NCI-H460 (cell line): ENCODE results near the gene TRAP1. TPM values are rescaled to one million over a fixed set of nuclear protein-coding genes. Genes with fewer than 3 reads are reported as not detected.

Experiments
- DNase-seq: peaks from one replicate; pipeline ENCODE4 v3.0.0-alpha.2; 2016; ENCODE audit warnings: low read depth; ENCODE audit errors: extremely low read depth
- polyA plus RNA-seq: library from polyadenylated mRNA; depleted of rRNA; stranded (reverse); fragments of >200 nt; gene quantifications from 2 replicates; pipeline ENCODE4 v1.2.3, GENCODE V29; 2014; cell fraction: nucleus; rRNA removed
- total RNA-seq: library from RNA; depleted of rRNA; stranded (reverse); fragments of >200 nt; shearing (Covaris generic); gene quantifications from 2 replicates; pipeline ENCODE4 v1.2.3, GENCODE V29; 2014; rRNA removed

Gene TRAP1
- 235 and 238 TPM in 2 replicates for total RNA-seq
- 371 and 400 TPM in 2 replicates for polyA plus RNA-seq

DNA sequence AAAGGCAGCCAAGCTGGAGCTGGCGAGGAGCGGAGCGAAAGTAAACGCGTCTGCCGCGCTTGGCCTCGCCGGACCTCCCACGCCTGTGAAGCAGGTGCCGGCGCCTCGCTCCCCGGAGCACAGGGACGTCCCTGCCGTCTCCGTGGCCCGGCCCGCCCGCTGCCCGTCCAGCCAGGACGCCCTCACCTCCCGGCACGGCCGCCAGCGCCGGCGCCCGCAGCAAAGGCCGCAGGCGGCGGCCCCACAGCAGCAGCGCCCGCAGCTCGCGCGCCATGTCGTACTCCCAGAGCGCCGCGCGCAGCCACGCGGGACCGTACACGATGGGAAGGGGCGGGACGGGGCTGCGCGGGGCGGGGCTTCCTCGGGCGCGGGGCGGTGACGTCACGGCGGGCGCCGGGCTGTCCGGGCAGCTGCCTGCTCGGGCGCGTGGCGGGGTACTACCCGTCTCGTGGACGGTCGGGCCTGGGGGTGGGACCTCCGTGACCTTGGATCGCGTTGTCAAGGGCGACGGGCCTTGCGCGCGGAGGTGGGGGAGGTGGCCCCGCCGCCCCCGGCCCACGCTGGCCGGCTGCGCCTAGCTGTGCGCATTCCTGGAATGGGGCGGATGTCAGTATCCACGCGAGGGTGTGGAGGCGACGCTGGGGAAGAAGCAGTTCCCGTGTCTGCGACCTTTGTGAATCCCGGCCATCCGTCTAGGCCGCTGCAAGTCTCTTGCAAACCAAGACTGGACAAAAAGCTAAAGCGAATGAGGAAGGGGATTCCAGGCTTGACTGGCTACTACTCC lies at the start of gene TRAP1:
TSS of gene TRAP1 (minus strand) at position 290 of the 784 bp plus-strand sequence. CDS start at position 274, 16 bp downstream.
- peak; percentile 79 for DNase-seq

DNA sequence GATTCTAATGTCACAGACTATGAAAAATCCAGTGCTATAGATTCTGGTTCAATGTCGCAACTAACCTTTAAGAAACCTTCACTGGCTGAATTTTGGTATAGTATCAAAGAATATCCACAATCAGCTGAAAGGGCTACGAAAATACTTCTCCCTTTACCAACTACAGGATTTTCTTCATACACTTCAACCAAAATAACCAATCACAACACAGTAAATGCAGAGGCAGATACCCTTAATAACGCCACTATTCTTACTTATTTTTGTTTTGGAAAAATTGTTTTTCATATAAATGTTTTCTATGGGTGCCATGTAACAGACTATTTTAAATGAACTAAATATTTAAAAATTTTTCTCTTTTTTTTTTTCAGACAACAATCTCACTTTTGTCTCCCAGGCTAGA lies 48.9 kb upstream of the TRAP1 start:
- no peak for DNase-seq

DNA sequence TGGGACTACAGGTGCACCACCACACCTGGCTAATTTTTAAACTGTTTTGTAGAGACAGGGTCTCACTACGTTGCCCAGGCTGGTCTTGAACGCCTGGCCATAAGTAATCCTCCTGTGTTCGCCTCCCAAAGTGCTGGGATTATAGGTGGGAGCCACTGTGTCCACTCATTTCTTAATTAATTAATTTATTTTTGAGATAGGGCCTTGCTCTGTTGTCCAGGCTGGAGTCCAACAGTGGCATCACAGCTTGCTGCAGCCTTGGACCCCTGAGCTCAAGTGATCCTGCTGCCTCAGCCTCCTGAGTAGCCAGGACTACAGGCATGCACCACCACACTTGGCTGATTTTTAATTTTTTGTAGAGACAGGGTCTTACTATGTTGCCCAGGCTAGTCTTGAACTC lies 47.1 kb upstream of the TRAP1 start:
- no peak for DNase-seq

DNA sequence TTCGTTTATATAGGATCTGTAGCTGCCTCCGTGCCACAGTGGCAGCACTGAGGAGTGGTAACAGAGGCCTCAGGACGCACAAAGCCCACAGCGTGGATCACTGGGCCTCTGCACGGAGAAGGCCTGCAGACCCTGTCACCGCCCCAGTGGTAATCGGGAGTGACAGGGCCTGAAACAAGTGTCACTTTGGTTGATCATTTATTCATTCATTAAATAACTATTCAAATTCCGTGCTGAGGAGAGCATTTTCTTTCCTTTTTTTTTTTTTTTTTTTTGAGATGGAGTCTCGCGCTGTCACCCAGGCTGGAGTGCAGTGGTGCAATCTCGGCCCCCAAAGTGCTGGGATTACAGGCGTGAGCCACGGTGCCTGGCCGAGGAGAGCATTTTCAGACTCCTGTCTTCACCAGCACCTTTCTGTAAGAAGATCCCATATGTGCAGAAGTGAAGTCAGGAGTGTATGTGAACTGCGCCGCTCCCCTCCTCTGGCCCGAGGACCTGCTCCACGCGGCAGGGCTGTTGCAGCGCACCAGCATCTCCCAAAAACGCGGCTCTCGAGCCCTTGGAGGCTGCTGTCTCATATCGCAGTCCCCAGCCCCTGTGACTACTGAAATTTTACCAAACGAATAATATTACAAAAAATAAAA lies 44.9 kb upstream of the TRAP1 start:
- no peak for DNase-seq

DNA sequence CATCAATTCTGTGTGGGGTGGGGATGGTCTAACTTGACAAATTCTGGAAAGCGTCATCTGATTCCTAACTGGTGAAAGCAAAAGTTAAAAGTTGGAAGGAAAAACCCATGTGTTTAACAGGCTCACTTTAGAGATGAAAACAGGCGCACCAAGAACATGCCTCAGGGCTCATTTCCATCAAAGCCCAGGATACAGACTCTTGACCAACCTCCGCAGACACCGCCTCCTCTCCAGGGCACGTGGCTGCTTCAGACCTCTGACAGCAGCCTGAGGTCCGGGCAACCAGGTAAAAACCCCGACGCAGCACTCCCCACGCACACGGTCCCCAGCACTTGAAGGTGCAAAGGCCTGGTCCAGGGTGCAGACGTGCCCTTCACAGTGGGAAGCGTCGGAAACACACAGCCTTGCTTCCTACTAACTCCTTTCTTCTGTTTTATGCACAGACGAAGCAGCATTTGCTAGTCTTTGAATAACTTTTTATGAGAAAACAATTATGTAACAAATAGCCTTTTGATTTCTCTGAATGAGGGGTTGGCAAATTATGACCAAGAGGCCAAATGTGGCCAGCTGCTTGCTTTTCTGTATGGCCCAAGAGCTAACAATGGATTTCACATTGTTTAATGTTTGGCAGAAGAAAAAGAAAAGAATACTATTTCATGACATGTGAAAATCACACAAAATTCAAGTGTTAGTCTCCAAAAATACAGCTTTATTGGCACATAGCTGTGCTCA lies 44.2 kb upstream of the TRAP1 start:
- DNase-seq, result no peak

DNA sequence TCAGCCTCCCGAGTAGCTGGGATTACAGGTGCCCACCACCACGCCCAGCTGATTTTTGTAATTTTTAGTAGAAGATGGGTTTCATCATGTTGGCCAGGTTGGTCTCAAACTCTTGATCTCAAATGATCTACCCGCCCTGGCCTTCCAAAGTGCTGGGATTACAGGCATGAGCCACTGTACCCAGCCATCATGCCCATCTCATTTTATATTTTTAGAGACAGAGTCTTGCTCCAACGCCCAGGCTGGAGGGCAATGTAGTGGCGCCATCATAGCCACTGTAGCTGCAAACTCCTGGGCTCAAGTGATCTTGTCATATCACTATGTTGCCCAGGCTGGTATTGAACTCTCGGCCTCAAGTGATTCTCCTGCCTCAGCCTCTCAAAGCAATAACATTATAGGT lies 43.2 kb upstream of the TRAP1 start:
- no peak for DNase-seq

DNA sequence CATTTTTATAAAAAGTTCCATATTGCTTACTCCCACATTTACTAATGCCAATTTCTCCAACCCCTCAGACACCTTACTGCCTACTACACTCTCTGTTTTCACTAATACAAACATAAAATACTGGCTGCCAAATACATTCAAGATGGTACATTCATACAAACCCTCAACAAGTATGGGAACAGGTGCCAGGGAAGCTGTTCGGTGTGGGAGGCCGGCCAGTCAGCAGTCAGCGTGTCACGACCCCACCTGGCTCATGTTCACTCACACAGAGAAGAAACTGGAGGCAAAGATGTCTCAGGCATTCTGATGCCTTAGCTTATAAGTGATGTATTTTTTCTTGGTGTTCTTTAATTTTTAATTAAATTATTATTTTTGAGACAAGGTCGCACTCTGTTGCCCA lies 42.4 kb upstream of the TRAP1 start:
- DNase-seq, result no peak

DNA sequence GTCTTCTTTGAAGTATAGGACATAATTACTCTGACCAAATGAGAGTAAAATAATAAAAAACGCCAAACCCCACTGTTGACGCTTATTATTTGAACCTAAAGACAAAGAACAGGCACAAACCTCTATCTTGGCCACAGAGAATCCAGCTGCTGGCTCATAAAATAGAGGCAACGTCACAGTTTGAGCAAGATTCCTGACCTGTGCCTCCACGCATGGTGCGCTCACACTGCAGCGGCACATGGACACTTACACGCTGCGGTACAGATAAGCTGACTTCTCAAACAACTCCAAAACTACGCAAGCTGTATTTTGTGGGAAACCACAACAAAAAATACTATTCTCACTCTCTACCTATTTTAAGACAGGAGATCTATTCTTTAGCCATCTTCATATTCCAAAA lies 38.8 kb upstream of the TRAP1 start:
- DNase-seq, result no peak

DNA sequence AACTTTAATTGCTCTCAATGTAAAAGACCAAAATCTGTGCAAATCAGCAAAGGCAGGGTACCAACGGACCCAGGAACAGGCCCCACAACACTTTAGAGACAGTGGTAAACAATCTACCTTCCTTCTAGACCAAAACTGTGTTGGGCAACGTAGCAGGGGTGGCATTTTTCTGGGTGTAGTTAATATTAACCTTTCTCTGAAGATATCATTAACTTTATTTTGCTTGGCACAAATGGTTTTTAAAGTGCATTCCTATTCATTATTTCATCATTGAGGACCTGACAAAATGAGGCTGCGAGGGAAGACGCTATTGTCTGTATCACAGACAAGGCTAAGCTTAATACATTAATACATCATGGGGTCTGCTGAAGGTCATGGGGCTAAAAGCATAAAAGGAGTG lies 37.9 kb upstream of the TRAP1 start:
- DNase-seq, result no peak

DNA sequence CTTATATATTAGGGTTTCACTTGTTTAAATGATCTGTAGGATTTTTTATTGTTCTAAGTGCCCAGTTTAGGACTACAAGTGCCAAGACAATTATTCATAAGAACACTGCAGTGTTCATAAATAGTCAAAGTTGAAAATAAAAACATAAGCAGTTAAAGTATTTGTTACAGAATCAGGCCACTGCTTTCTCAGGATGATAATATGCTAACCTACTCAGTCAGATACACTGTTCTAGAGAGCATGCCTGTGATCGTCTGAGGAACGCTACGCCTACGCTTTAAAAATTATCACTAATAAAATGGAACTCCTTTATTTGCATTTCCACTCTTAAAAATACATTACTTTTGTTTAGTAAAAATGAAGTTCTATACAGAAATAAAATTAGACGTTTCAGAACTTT lies 37.4 kb upstream of the TRAP1 start:
- no peak for DNase-seq

DNA sequence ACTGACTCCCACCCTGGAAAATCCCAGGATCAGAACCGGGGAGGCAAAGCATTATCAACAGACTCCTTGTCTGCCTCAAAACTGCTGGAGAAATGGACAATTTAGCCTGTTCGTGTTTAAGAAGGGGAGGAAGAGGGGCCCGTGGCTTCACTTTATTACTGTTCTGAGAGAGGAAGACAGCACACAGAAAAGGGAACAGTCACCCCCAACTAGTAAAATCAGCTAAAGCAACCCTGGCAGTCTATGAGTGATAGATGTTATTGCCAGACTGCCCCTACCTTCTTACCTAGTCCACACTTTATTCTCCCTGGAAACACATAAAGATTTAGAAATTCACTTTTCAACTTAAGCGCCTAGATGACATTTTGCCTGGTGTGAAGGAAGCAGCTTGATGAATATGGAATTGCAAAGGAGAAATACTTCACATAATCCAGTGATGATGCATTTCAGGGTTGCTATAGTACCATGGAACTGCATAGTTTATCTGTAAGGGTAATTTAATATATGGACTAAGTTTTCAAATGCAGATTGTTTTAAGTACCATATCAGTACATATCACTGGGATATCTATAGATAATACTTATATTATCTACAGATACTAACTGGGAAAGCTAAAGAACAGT lies 36.9 kb upstream of the TRAP1 start:
- DNase-seq, result no peak

DNA sequence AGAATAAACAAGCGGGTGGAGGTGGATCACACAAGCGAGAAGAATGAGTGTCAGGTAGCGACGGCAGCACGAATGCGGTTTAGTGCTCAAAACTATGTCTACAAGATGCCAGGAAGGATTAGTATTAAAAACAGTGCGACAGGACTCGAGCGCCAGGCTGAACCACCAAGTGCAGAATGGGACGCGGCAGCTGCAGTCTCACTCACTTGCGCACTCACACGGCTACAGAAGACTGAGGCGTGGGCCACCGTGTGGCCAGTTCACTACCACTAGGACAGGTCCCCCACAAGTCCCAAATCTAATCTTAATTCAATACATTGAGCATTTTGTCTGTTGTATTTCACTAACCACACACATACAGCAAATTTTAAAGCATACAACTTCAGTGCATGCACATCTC lies 35.7 kb upstream of the TRAP1 start:
- DNase-seq, result no peak

DNA sequence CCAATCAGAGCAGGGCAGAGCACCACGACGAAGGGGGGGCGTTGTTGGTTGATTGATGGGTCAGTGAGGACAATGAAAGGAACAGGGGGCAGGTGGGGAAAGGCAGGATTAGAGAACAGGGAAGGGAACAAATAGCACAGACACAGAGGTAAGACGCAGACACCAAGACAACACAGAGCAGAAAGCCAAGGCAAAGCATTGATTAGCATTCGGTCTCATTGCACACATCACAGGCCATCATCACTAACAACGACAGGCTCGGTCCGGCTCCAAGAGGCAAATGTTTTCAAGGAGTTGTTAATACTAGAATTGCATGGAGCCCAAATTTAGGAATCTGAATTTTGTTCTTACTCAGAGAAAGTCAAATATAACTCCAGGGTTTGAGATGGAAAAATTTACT lies 34.6 kb upstream of the TRAP1 start:
- DNase-seq, result no peak

DNA sequence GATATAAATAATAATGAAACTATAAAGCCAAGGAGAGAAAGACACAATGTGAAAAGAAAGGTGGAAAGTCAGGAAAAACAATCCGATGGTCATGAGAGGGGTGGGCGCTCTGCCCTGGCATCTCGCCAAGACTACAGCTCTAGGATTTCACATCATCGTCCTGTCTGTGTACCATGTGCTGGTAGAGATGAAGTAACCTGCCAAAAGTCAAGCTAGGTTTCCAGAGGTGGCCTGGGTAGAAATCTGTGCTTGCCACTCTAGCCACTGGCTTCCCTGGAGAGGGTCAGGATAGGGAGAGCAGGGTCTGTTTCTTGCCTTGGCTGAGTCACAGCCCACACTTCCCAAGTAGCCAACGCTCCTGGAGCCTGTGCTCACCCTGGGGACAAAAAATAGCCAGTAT lies 31.0 kb upstream of the TRAP1 start:
- DNase-seq, result no peak

DNA sequence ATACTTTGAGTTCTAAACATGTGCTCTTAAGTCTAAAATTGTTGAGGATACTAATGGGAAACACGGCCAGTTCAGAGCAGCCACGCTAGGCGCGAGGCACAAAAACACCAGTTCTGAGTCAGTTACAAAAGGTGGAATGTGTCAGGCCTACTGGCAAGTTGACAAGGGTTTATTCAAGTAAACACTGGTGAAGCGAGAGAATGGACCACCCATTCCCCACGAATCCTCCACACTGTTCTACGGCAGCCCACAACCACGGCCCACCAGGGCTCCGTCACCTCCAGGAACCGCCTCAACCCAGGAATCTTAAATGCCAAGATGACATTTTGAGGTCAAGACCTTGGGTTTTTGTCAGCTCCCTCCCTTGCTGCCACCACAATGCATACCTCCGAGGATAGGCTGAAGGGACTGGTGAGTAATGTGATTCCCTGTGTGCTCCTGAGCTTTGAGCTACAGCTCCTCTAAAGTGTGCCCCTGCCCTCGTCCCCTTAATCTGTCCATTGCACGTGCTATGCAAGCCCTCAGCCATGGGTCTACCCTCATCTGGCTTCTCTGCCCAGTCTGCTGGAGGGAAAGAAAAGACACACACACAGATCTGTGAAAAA lies 28.5 kb upstream of the TRAP1 start:
- no peak for DNase-seq

DNA sequence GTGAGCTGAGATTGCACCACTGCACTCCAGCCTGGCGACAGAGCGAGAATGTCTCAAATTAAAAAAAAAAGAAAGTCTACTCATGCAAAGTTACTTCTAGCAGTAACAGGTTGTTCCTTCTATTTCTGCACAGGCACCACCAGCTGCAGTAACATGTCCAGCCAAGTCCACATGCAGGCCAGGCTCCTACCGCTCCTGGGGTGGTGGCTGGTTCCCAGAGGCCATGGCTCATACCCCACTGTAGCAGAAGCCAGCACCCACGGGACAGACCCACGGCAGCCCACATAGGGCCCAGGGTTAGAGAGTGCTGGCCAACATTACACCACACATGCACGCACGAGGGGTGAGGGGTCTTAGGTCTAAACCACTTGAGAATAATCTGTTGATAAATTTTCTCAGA lies 26.7 kb upstream of the TRAP1 start:
- DNase-seq, result no peak

DNA sequence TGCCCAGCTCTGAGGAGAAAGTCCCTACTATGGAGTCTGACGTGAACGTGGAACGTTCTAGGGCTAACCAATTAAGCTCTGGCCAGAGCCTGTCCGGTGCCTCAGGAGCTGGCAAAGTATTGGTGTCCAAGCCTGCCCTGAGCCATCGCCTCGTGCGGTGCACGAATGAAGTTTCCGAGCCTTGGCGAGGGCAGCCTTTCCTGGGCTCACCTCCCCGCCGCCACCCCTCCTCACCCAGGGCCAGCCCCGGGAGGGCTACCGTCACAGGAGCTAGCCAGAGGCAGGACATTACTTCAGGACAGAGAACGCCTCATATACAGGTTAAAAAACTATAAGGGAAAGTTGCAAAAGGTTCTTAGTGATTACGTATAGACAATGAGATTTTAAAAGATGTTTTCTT lies 23.6 kb upstream of the TRAP1 start:
- DNase-seq, result no peak

DNA sequence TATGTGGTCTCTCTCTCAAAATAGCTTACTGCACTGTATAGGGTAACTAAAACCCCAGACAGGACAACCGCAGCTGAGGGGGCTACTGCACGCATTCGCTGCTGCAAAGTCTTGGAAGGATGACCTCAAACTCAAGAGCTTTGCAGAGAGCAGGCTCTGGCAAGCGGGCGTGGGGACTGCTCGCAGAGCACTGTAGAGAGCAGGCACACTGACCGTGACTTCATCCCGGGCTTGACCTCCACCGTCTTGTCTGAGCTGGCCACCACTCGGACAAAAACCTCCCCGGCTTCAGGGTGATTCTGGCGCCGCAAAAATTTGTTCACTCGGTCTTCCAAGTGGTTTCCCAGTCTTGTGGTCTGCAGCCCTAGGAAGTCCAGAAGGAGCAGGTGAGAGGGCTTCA lies 22.9 kb upstream of the TRAP1 start:
- no peak for DNase-seq

DNA sequence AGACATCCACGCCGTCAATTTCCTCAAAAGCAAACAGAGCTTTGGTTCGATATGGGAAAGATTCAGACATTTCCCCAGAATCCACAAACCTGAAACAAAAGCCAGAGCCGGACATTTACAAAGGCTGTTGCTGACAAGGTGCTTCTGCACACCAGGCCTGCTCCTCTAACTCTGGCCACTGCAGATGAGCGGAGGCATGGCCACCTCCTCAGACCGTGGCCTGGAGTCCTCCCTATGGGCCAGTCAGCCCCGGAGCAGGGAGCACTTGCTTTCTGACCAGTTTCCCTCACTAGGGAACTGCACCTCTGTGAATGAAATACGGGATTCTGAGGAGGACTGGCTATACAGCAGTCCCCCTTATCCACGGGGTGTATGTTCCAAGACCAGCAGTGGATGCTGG lies 22.3 kb upstream of the TRAP1 start:
- no peak for DNase-seq

DNA sequence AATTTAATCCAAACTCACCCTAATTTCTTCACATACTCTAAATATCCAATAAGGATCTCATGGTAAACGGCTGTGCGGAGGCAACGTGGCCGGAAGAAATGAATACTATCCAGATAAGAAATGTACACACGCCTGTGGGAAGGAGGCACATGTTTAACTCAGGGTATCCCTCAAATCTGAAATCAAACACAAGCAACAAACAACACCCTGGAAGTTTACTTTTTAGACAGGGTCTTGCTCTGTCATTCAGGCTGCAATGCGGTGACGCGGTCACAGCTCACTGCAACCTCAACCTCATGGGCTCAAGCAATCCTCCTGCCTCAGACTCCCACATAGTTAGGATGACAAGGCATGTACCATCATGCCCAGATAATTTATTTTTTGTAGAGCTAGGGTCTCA lies 21.2 kb upstream of the TRAP1 start:
- no peak for DNase-seq

DNA sequence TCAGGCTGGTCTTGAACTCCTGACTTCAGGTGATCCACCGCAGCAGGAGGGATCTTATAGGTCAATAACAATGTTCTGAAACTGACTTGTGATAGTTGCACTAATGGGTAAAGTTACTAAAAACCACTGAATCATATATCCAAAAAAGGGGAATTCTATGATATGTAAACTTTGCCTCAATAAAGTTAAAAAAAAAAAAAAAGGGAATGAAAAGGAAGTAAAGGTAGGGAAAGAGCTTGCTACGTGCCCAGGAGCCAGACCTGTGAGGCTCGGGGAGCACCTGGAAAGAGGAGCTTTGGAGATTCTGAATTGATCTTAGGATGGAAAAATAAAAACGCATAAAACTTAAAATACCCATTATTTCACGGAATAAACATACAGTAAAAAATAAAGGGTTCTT lies 20.8 kb upstream of the TRAP1 start:
- DNase-seq, result no peak
